Panc1 (cell line): Measurements from ENCODE around the gene SFPQ. TPM values are rescaled to one million over a fixed set of nuclear protein-coding genes. Genes with fewer than 3 reads are reported as not detected.

Source experiments
- ATAC-seq: fragments of 200-7000 bp; cut with Tn5 transposase; 2 replicates; pipeline ENCODE4 v1.9.1; 2020; ENCODE audit warnings: mild to moderate bottlenecking, moderate library complexity
- BruUV-seq: library from RNA; stranded (reverse); fragments of 400-500 nt; replicated peaks from 2 replicates; lab custom pipeline; 2021; lab: Mats Ljungman, UMichigan
- CTCF ChIA-PET: fragments of 300-600 bp; sonication (Branson Sonifier 250); formaldehyde crosslinking; loops from one replicate; lab custom pipeline; 2022; ENCODE audit warnings: antibody characterized with exemption; lab: Charles Lee
- POLR2A ChIA-PET: fragments of 300-600 bp; sonication (Branson Sonifier 250); formaldehyde crosslinking; loops from one replicate; lab custom pipeline; 2022; ENCODE audit warnings: antibody characterized with exemption; lab: Charles Lee
- DNase-seq: peaks from one replicate; pipeline ENCODE4 v3.0.0-alpha.2; 2010; ENCODE audit warnings: low read depth, low spot score
- H3K27ac ChIP-seq: 2 replicates; pipeline ENCODE4 v1.5.1; 2011; ENCODE audit warnings: mild to moderate bottlenecking, low read length, inconsistent platforms
- H3K27me3 ChIP-seq: fragments of 200-500 bp; sonication (Bioruptor generic); 2 replicates; pipeline ENCODE4 v1.6.0; 2014; ENCODE audit warnings: low read length, inconsistent platforms; ENCODE audit not compliant: control insufficient read depth, insufficient read depth
- H3K36me3 ChIP-seq: fragments of 200-500 bp; sonication (Bioruptor generic); 2 replicates; pipeline ENCODE4 v1.5.1; 2014; ENCODE audit warnings: inconsistent platforms, mild to moderate bottlenecking, low read length, moderate library complexity; ENCODE audit not compliant: control insufficient read depth, insufficient read depth
- H3K4me1 ChIP-seq: 2 replicates; pipeline ENCODE4 v1.5.1; 2011; ENCODE audit warnings: inconsistent platforms, mild to moderate bottlenecking, low read length, moderate library complexity; ENCODE audit not compliant: control insufficient read depth, insufficient read depth
- H3K4me3 ChIP-seq, 2 experiments: 2 replicates each; pipeline ENCODE4 v1.5.1; 2011 to 2012; ENCODE audit warnings: low read depth in 2 of 2, low read length in 2 of 2, mild to moderate bottlenecking in 2 of 2, inconsistent platforms in 1 of 2, moderate library complexity in 1 of 2
- H3K9me3 ChIP-seq: fragments of 200-500 bp; sonication (Bioruptor generic); 2 replicates; pipeline ENCODE4 v1.5.1; 2014; ENCODE audit warnings: low read depth, mild to moderate bottlenecking, inconsistent platforms, low read length, moderate library complexity; ENCODE audit not compliant: control insufficient read depth, insufficient read depth
- POLR2AphosphoS5 ChIP-seq: IDR thresholded peaks from 2 replicates; pipeline ENCODE4 v1.6.1; 2012; ENCODE audit warnings: mild to moderate bottlenecking, low read depth, low read length, moderate library complexity
- SIN3A ChIP-seq: IDR thresholded peaks from 2 replicates; pipeline ENCODE4 v1.6.1; 2012; ENCODE audit warnings: low read depth, mild to moderate bottlenecking, low read length, moderate library complexity, borderline replicate concordance; ENCODE audit not compliant: insufficient read depth
- TCF7L2 ChIP-seq: IDR thresholded peaks from 2 replicates; pipeline ENCODE4 v1.6.1; 2011; ENCODE audit warnings: mild to moderate bottlenecking, low read depth, low read length, inconsistent platforms
- in situ Hi-C: cut with HindIII; loops from 2 replicates; pipeline ENCODE4 v1.10.0; 2016; ENCODE audit warnings: low sequenced_read_pairs, low pct_unique_long_range_greater_than_20kb
- intact Hi-C: fragments of 100-400 bp; cut with micrococcal nuclease; formaldehyde crosslinking; loops from one replicate; pipeline ENCODE4 v1.10.0; 2022; ENCODE audit not compliant: unreplicated experiment
- total RNA-seq: library from RNA; stranded (reverse); gene quantifications from one replicate; pipeline ENCODE4 v1.2.1, GENCODE V29; 2021; ENCODE audit not compliant: unreplicated experiment
- TF ChIP-seq, protein P1 (sequence below): fragments of 450-650 bp; IDR thresholded peaks from 2 replicates; pipeline ENCODE4 v1.5.1; 2017; ENCODE audit warnings: mild to moderate bottlenecking
- TF ChIP-seq, protein P2 (sequence below), 2 experiments: IDR thresholded peaks; 2 replicates each; pipeline ENCODE4 v1.6.1; 2011 to 2012; ENCODE audit warnings: low read depth in 2 of 2, control low read depth in 1 of 2, low read length in 1 of 2, mild to moderate bottlenecking in 1 of 2, moderate library complexity in 1 of 2; ENCODE audit not compliant: insufficient read depth in 1 of 2

Gene SFPQ
- total RNA-seq, 1 experiment from 2014 or later, result 266 TPM

DNA sequence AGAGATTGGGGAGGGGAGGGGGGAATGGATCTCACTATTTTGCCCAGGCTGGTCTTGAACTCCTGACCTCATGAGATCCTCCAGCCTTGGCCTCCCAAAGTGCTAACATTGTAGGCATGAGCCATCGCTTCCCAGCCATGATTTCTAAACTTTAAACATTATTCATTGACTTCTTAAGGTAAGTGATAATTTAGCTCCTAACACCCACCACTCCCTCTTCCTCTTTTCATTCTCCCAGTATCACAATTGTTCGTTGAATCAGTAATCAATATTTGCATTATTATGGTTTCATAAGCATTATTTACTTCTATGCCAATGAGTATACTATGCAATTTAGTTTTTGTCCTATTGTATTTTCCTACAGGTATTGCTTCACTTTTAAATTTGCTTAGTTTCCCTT, 33.6 kb upstream of the SFPQ start:
- H3K27me3 ChIP-seq, result no peaks in the 10 kb centered on the region
- no peaks in the 10 kb centered on the region for H3K36me3 ChIP-seq
- ChIA-PET POLR2A (interaction anchor here (0.6 kb wide), 2 partner anchors 253 to 287 kb away, joined by 3 to 9 read pairs; no protein-coding TSS in a partner anchor), CTCF (no interaction called here)
- intact Hi-C loops (no loop called here), in situ Hi-C loops (no loop called here)
- H3K27ac ChIP-seq, result no peak overlapping the region
- no peak overlapping the region for H3K4me3 ChIP-seq
- DNase-seq, result no peak
- no peak for ATAC-seq
- no peak for TF ChIP-seq POLR2AphosphoS5
- no peak for TF ChIP-seq SIN3A
- TF ChIP-seq TCF7L2, result no peak
- TF ChIP-seq, protein P1, sequence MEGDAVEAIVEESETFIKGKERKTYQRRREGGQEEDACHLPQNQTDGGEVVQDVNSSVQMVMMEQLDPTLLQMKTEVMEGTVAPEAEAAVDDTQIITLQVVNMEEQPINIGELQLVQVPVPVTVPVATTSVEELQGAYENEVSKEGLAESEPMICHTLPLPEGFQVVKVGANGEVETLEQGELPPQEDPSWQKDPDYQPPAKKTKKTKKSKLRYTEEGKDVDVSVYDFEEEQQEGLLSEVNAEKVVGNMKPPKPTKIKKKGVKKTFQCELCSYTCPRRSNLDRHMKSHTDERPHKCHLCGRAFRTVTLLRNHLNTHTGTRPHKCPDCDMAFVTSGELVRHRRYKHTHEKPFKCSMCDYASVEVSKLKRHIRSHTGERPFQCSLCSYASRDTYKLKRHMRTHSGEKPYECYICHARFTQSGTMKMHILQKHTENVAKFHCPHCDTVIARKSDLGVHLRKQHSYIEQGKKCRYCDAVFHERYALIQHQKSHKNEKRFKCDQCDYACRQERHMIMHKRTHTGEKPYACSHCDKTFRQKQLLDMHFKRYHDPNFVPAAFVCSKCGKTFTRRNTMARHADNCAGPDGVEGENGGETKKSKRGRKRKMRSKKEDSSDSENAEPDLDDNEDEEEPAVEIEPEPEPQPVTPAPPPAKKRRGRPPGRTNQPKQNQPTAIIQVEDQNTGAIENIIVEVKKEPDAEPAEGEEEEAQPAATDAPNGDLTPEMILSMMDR, result no peak
- TF ChIP-seq, protein P2, sequence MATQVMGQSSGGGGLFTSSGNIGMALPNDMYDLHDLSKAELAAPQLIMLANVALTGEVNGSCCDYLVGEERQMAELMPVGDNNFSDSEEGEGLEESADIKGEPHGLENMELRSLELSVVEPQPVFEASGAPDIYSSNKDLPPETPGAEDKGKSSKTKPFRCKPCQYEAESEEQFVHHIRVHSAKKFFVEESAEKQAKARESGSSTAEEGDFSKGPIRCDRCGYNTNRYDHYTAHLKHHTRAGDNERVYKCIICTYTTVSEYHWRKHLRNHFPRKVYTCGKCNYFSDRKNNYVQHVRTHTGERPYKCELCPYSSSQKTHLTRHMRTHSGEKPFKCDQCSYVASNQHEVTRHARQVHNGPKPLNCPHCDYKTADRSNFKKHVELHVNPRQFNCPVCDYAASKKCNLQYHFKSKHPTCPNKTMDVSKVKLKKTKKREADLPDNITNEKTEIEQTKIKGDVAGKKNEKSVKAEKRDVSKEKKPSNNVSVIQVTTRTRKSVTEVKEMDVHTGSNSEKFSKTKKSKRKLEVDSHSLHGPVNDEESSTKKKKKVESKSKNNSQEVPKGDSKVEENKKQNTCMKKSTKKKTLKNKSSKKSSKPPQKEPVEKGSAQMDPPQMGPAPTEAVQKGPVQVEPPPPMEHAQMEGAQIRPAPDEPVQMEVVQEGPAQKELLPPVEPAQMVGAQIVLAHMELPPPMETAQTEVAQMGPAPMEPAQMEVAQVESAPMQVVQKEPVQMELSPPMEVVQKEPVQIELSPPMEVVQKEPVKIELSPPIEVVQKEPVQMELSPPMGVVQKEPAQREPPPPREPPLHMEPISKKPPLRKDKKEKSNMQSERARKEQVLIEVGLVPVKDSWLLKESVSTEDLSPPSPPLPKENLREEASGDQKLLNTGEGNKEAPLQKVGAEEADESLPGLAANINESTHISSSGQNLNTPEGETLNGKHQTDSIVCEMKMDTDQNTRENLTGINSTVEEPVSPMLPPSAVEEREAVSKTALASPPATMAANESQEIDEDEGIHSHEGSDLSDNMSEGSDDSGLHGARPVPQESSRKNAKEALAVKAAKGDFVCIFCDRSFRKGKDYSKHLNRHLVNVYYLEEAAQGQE (IDR thresholded peaks at IDR 0.05; ENCODE audit: insufficient read depth in 1 of 2, low read depth in 2 of 2, low read length in 1 of 2), result no peak
- H3K4me1 ChIP-seq, result no peaks in the 10 kb centered on the region
- H3K9me3 ChIP-seq, result no peaks in the 10 kb centered on the region
- BruUV-seq, result no TSS peak

DNA sequence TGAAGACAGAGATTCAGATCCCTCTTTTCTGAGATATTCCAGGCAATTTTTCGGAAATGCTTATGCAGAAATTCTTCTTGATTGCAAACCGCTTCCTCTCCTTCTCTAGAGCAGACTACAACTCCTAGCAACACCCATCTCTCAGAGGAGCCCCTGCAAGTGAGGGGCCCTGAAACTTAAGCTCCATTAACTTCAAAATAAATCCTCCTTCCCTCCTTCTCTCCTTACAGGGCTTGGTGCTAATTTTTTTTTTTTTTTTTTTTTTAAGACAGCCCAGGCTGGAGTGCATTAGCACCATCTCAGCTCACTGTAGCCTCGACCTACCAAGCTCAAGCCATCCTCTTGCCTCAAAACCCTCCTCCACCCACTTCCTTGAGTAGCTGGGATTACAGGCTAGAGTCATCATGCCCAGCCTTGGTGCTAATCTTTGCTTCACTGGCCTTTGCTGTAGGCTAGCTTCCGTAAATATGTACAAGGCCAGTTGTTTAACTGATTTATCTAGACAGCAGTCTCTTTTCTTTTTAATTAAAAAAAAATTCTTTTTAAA, 30.2 kb upstream of the SFPQ start:
- POLR2A ChIA-PET, result interaction anchor here (0.6 kb wide), 2 partner anchors 142 to 229 kb away, joined by 3 to 5 read pairs; no protein-coding TSS in a partner anchor
- in situ Hi-C loops, result no loop called here

More for the DNA sequence above, 30.2 kb upstream of the SFPQ start:
- no TSS peak for BruUV-seq
- no peaks in the 10 kb centered on the region for H3K4me1 ChIP-seq
- H3K4me3 ChIP-seq, result no peak overlapping the region
- intact Hi-C loops, result no loop called here
- DNase-seq (no peak), ATAC-seq (no peak)
- TF ChIP-seq TCF7L2 (no peak), SIN3A (no peak), POLR2AphosphoS5 (no peak)
- TF ChIP-seq, protein P1, result no peak
- TF ChIP-seq, protein P2 (IDR thresholded peaks at IDR 0.05; ENCODE audit: insufficient read depth in 1 of 2, low read depth in 2 of 2, low read length in 1 of 2), result no peak
- CTCF ChIA-PET, result interaction anchor here (0.6 kb wide), 2 partner anchors 257 to 362 kb away, joined by 3 to 5 read pairs; no protein-coding TSS in a partner anchor
- no peaks in the 10 kb centered on the region for H3K9me3 ChIP-seq
- H3K27me3 ChIP-seq, result no peaks in the 10 kb centered on the region
- no peaks in the 10 kb centered on the region for H3K36me3 ChIP-seq
- H3K27ac ChIP-seq, result no peak overlapping the region
